Measurements from ENCODE around the gene MMGT1. TPM values are rescaled to one million over a fixed set of nuclear protein-coding genes. Genes with fewer than 3 reads are reported as not detected.

The MMGT1 gene
- 10 to 100 TPM; 24.1 to 30.6 (median 25.4) TPM for total RNA-seq

DNA sequence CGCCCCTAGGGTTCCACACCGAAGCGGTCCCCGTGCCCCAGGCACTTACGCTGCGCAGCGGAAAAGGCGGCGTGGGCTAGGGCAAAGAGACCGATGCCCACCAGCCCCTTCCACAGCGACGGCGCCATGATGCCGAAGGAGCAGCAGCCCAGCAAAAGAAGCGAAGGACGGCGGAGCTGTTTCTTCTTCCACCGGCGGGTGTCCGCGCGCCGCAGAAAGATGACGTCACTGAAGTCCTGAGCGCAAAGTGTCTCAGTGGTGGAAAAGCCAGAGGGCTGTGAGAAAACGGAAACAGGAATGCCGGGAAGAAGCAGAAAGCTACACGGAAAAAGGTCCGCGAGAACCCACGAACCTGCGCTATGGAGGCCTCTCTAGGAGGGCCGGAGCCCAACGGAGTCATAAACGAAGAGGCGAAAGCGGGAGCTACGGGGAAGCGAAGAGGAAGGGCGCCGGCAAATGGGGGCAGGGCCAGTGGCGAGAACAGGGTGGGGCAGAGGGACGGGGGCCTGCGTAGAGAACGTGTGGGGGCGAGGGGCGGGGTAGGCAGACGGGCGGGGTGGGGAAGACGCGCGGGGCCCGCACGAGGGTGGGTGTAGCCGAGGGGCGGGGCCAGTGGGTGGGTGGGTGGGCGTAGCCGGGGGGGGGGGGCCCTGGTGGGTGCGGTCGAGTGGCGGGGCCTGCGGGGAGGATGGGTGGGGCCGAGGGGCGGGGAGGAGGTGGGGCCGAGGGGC lies at the start of gene MMGT1:
Gene MMGT1, minus strand, starts transcription at position 441 of the 731 bp plus-strand sequence. Its CDS starts 313 bp downstream, at position 128.
- TF ChIP-seq, protein P1, sequence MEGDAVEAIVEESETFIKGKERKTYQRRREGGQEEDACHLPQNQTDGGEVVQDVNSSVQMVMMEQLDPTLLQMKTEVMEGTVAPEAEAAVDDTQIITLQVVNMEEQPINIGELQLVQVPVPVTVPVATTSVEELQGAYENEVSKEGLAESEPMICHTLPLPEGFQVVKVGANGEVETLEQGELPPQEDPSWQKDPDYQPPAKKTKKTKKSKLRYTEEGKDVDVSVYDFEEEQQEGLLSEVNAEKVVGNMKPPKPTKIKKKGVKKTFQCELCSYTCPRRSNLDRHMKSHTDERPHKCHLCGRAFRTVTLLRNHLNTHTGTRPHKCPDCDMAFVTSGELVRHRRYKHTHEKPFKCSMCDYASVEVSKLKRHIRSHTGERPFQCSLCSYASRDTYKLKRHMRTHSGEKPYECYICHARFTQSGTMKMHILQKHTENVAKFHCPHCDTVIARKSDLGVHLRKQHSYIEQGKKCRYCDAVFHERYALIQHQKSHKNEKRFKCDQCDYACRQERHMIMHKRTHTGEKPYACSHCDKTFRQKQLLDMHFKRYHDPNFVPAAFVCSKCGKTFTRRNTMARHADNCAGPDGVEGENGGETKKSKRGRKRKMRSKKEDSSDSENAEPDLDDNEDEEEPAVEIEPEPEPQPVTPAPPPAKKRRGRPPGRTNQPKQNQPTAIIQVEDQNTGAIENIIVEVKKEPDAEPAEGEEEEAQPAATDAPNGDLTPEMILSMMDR (IDR thresholded peaks at IDR 0.05) = no peak
- DNase-seq (ENCODE audit: low spot score) = peak; percentile 48

DNA sequence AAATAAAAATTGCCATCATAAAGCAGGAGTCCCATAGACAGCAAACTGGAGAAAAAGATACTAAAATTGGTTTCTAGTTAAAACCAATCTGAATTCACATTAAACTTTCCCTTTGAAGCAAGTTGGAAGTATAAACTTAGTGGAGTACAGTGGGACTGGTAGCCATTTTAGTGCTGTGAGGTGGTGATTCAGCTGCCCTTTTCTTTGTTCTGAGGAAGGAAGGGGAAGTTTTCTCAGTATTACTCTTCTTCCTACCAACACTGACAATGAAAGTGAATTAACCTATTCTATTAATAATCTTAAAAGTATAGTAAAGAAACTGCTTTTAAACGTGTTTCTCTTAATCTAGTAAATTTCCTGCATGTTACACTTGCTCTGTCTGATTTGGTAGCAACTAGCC lies 48.1 kb upstream of the MMGT1 start:
- TF ChIP-seq, protein P1 (IDR thresholded peaks at IDR 0.05) = no peak

More for the DNA sequence above, at the start of gene MMGT1:
- ATAC-seq (ENCODE audit: low FRiP score) = peak; percentile 93

DNA sequence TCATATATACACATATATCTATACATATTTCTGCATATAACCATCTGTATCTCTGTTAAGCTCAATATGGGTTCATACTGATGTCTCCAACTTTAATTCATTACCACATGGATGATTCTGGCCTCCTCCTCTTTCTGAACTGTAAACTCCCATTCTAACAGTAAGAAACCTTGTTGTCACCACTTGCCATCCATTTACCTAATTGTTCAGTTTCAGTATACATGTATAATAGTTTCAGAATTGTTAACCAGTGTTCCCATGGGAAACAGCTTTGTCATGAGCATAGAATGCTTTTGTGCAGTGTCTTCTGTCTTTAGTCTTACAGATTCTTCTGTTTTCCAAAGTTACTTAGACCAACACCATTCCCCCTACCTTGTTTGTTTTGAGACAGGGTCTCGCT lies 47.4 kb upstream of the MMGT1 start:
- ATAC-seq (ENCODE audit: low FRiP score) (no peak), DNase-seq (ENCODE audit: low spot score) (no peak)
- TF ChIP-seq, protein P1 (IDR thresholded peaks at IDR 0.05) = no peak

More for the DNA sequence above, 48.1 kb upstream of the MMGT1 start:
- no peak for ATAC-seq (ENCODE audit: low FRiP score)
- DNase-seq (ENCODE audit: low spot score) = no peak

DNA sequence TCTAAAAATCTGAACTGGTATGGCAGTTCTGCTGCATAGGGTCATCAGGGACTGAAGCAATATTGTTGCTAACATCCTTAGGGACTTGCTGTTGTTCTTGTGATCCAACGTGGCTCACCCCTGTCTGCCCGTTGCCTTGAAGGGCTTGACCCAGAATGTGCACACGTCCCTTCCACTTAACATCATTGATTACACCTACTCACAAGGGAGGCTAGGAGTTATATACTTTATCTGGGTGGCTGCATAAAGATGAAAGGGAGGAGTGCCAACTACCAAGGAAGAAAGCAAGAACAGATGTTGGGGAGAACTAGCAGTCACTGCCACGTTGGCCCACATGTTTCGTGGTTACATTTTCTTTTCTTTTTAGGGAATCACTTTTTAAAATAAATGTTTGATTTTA lies 45.4 kb upstream of the MMGT1 start:
- ATAC-seq (ENCODE audit: low FRiP score) = no peak
- TF ChIP-seq, protein P1 (IDR thresholded peaks at IDR 0.05) = no peak
- DNase-seq (ENCODE audit: low spot score) = no peak

DNA sequence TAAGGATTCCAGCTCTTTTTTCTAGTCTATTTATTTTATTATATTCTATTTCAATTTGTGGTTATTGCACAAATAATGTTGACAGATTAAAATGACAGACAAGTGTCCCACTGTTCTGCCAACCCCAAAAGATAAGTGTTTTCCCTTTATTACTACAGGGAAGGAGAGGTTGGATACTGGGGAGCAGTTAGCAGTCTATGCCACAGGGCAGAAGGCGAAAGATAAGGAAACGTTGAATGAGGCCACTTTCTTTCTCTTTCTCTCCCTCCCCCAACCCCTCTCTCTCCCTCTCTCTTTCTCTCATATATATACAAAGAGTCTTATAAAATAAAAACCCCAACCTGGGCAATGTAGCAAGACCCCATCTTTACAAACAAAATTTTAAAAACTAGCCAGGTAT lies 43.1 kb upstream of the MMGT1 start:
- ATAC-seq (ENCODE audit: low FRiP score) = no peak
- no peak for DNase-seq (ENCODE audit: low spot score)
- TF ChIP-seq, protein P1 (IDR thresholded peaks at IDR 0.05) = no peak

DNA sequence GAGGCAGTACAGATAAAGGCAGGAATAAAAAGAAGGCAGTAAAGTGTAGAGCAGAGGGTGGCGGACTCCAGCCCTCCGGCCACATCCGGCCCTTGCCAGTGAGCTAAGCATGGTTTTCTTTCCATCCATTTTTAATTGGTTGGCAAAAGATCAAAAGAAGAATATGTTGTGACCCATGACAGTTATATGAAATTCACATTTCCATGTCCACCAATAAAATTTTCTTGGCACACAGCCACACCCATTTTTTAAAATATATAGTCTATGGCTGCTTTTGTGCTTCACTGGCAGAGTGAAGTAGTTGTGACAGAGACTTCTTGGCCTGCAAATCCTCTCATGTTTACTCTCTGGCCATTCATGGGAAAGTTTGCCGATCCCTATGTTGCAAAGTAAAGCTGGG lies 41.2 kb upstream of the MMGT1 start:
- no peak for ATAC-seq (ENCODE audit: low FRiP score)
- DNase-seq (ENCODE audit: low spot score) = no peak
- TF ChIP-seq, protein P1 (IDR thresholded peaks at IDR 0.05) = no peak

DNA sequence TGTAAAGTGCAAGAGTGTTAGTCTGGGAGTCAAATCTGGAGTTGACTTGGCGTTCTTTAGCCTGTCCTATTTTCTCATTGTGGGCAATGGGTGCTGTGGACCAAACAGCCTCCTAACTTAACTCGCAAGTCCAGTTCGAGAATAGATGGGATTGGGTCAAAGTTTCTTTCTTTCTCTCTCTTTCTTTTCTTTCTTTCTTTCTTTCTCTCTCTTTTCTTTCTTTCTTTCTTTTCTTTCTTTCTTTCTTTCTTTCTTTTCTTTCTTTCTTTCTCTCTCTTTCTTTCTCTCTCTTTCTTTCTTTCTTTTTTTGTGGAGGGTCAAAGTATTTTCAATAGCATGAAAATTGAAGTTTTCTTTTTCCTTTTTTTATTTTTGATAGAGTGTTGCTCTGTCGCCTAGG lies 14.5 kb upstream of the MMGT1 start:
- no peak for ATAC-seq (ENCODE audit: low FRiP score)
- DNase-seq (ENCODE audit: low spot score) = no peak
- TF ChIP-seq, protein P1 (IDR thresholded peaks at IDR 0.05) = no peak

All from omental fat pad (tissue), 4 donors.